Vagina (tissue), 2 donors: ENCODE measurements around the gene DMTF1.

ENCODE experiments used
- POLR2A ChIP-seq, 2 donors: fragments of 450-650 bp; IDR thresholded peaks; one replicate each; pipeline ENCODE4 v1.6.1; 2017; ENCODE audit warnings: antibody characterized with exemption in 2 of 2, mild to moderate bottlenecking in 2 of 2, moderate library complexity in 2 of 2
- POLR2AphosphoS5 ChIP-seq, 2 donors: sonication (generic); formaldehyde crosslinking; IDR thresholded peaks; one replicate each; pipeline ENCODE4 v1.9.0; 2017; ENCODE audit warnings: antibody characterized with exemption in 2 of 2, mild to moderate bottlenecking in 2 of 2, low read depth in 1 of 2; ENCODE audit not compliant: insufficient read depth in 1 of 2
- TF ChIP-seq, protein P1 (sequence below), 3 experiments: fragments of 450-650 bp in 2 of 3; fragments of 200-600 bp in 1 of 3; sonication (generic) in 1 of 3; IDR thresholded peaks; one replicate each; pipeline ENCODE4 v1.5.1; 2017 to 2019; ENCODE audit warnings: antibody characterized with exemption in 3 of 3, mild to moderate bottlenecking in 2 of 3, moderate library complexity in 2 of 3

DNA sequence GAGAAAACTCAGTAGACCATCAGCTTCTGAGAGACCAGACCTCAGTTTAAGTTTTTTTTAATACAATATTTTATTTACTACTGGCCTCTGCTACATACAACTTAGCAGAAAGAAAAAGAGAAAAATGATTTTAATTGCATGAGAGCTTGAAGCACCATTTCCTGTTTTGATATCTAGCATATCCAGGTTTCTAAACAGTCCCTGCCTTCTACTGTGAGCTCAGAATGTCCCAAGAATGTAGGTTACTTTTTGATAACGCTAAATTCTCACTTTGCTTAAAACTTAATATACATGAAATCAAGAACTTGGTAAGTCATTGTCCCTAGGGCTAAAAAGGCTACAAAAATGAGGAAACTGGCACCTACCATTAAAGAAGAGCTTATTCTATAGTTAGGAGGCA, 60.2 kb downstream of the DMTF1 start:
- TF ChIP-seq, protein P1, sequence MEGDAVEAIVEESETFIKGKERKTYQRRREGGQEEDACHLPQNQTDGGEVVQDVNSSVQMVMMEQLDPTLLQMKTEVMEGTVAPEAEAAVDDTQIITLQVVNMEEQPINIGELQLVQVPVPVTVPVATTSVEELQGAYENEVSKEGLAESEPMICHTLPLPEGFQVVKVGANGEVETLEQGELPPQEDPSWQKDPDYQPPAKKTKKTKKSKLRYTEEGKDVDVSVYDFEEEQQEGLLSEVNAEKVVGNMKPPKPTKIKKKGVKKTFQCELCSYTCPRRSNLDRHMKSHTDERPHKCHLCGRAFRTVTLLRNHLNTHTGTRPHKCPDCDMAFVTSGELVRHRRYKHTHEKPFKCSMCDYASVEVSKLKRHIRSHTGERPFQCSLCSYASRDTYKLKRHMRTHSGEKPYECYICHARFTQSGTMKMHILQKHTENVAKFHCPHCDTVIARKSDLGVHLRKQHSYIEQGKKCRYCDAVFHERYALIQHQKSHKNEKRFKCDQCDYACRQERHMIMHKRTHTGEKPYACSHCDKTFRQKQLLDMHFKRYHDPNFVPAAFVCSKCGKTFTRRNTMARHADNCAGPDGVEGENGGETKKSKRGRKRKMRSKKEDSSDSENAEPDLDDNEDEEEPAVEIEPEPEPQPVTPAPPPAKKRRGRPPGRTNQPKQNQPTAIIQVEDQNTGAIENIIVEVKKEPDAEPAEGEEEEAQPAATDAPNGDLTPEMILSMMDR (IDR thresholded peaks at IDR 0.05) = no peak
- TF ChIP-seq POLR2A (IDR thresholded peaks at IDR 0.05) (no peak), POLR2AphosphoS5 (IDR thresholded peaks at IDR 0.05; ENCODE audit: insufficient read depth in 1 of 2, low read depth in 1 of 2) (no peak)
